IMR-90 (cell line): ENCODE data around the gene PUM2. TPM values are rescaled to one million over a fixed set of nuclear protein-coding genes. Genes with fewer than 3 reads are reported as not detected.
A peak's percentile ranks its signal among the peaks of the same experiment; 100 is the strongest.

Experiments
- ATAC-seq: fragments of 200-7000 bp; cut with Tn5 transposase; 2 replicates; pipeline ENCODE4 v1.9.1; 2020; ENCODE audit warnings: low read depth, mild to moderate bottlenecking, moderate library complexity
- BruUV-seq: library from RNA; stranded (reverse); fragments of 400-500 nt; replicated peaks from 2 replicates; lab custom pipeline; 2021; lab: Mats Ljungman, UMichigan
- CTCF ChIA-PET: fragments of 300-600 bp; formaldehyde crosslinking; extraction: SDS; loops from one replicate; lab custom pipeline; 2021; ENCODE audit warnings: antibody characterized with exemption; lab: Yijun Ruan, JAX
- POLR2A ChIA-PET: fragments of 300-600 bp; sonication (Branson Sonifier 250); formaldehyde crosslinking; loops from one replicate; lab custom pipeline; 2022; ENCODE audit warnings: antibody characterized with exemption; ENCODE audit not compliant: unreplicated experiment; lab: Charles Lee
- DNase-seq: peaks from one replicate; pipeline ENCODE4 v3.0.0; 2013
- H2AFZ ChIP-seq: replicated peaks from 2 replicates; pipeline ENCODE3; 2013; ENCODE audit warnings: low read length, mild to moderate bottlenecking; ENCODE audit not compliant: poor library complexity
- H2AK5ac ChIP-seq: 2 replicates; pipeline ENCODE4 v1.6.1; 2013; ENCODE audit warnings: low read depth, low read length, inconsistent platforms
- H2AK9ac ChIP-seq: replicated peaks from 2 replicates; pipeline ENCODE3; 2013; ENCODE audit warnings: mild to moderate bottlenecking, low read depth, low read length, moderate library complexity; ENCODE audit not compliant: poor library complexity
- H2BK120ac ChIP-seq: 2 replicates; pipeline ENCODE4 v1.6.1; 2013; ENCODE audit warnings: low read depth, low read length, inconsistent platforms
- H2BK15ac ChIP-seq: 3 replicates; pipeline ENCODE4 v1.6.1; 2013; ENCODE audit warnings: low read depth, low read length, inconsistent platforms
- H2BK20ac ChIP-seq: 2 replicates; pipeline ENCODE4 v1.6.1; 2013; ENCODE audit warnings: low read depth, mild to moderate bottlenecking, inconsistent platforms, low read length, moderate library complexity
- H2BK5ac ChIP-seq: 2 replicates; pipeline ENCODE4 v1.6.1; 2013; ENCODE audit warnings: mild to moderate bottlenecking, low read depth, low read length, inconsistent platforms; ENCODE audit not compliant: poor library complexity, severe bottlenecking
- H3K14ac ChIP-seq: replicated peaks from 2 replicates; pipeline ENCODE4 v1.6.1; 2013; ENCODE audit warnings: low read depth, low read length, inconsistent platforms
- H3K18ac ChIP-seq: 2 replicates; pipeline ENCODE4 v1.6.1; 2013; ENCODE audit warnings: low read depth, low read length, control low read depth
- H3K23ac ChIP-seq: 2 replicates; pipeline ENCODE4 v1.6.1; 2013; ENCODE audit warnings: low read depth, low read length, inconsistent platforms
- H3K27ac ChIP-seq: 2 replicates; pipeline ENCODE4 v1.5.1; 2013; ENCODE audit warnings: mild to moderate bottlenecking, control low read depth, low read length; ENCODE audit not compliant: insufficient read depth
- H3K27me3 ChIP-seq: 2 replicates; pipeline ENCODE4 v1.6.1; 2013; ENCODE audit warnings: low read length; ENCODE audit not compliant: control insufficient read depth, insufficient read depth
- H3K36me3 ChIP-seq: 2 replicates; pipeline ENCODE4 v1.6.1; 2013; ENCODE audit warnings: low read length, mixed read lengths; ENCODE audit not compliant: control insufficient read depth, insufficient read depth
- H3K4ac ChIP-seq: 2 replicates; pipeline ENCODE4 v1.6.1; 2013; ENCODE audit warnings: low read depth, low read length, inconsistent platforms
- H3K4me1 ChIP-seq: 2 replicates; pipeline ENCODE4 v1.6.1; 2013; ENCODE audit warnings: low read length, mixed read lengths; ENCODE audit not compliant: control insufficient read depth, insufficient read depth
- H3K4me2 ChIP-seq: 2 replicates; pipeline ENCODE4 v1.6.1; 2013; ENCODE audit warnings: low read depth, mild to moderate bottlenecking, control low read depth, low read length, moderate library complexity
- H3K4me3 ChIP-seq: 2 replicates; pipeline ENCODE4 v1.5.1; 2013; ENCODE audit warnings: low read depth, mild to moderate bottlenecking, control low read depth, low read length, moderate library complexity; ENCODE audit not compliant: insufficient read depth
- H3K56ac ChIP-seq: 2 replicates; pipeline ENCODE4 v1.6.1; 2013; ENCODE audit warnings: low read length, inconsistent platforms; ENCODE audit not compliant: insufficient read depth; ENCODE audit errors: extremely low read depth
- H3K79me1 ChIP-seq, 2 experiments: 2 replicates each; pipeline ENCODE4 v1.6.1; 2013; ENCODE audit warnings: low read length in 2 of 2, inconsistent platforms in 1 of 2, low read depth in 1 of 2
- H3K9ac ChIP-seq: 2 replicates; pipeline ENCODE4 v1.6.1; 2013; ENCODE audit warnings: low read depth, low read length, control low read depth
- H3K9me1 ChIP-seq: 2 replicates; pipeline ENCODE4 v1.6.1; 2013; ENCODE audit warnings: low read length, inconsistent platforms; ENCODE audit not compliant: insufficient read depth
- H3K9me3 ChIP-seq: 2 replicates; pipeline ENCODE4 v1.6.1; 2013; ENCODE audit warnings: low read length; ENCODE audit not compliant: control insufficient read depth, insufficient read depth
- H4K20me1 ChIP-seq: 2 replicates; pipeline ENCODE4 v1.6.1; 2013; ENCODE audit warnings: low read length, inconsistent platforms; ENCODE audit not compliant: insufficient read depth
- H4K5ac ChIP-seq: 2 replicates; pipeline ENCODE4 v1.6.1; 2013; ENCODE audit warnings: mild to moderate bottlenecking, low read depth, low read length, control low read depth
- H4K8ac ChIP-seq, 2 experiments: 2 replicates each; pipeline ENCODE4 v1.6.1; 2013; ENCODE audit warnings: low read depth in 2 of 2, low read length in 2 of 2, control low read depth in 1 of 2, inconsistent platforms in 1 of 2
- H4K91ac ChIP-seq: 2 replicates; pipeline ENCODE4 v1.6.1; 2013; ENCODE audit warnings: low read depth, low read length, inconsistent platforms; ENCODE audit not compliant: insufficient read depth
- CEBPB ChIP-seq: IDR thresholded peaks from 2 replicates; pipeline ENCODE4 v1.6.1; 2012; ENCODE audit warnings: low read depth, low read length, improper control_type of control experiment
- CHD1 ChIP-seq: IDR thresholded peaks from 2 replicates; pipeline ENCODE4 v1.6.1; 2012; ENCODE audit warnings: low read depth, low read length, improper control_type of control experiment
- FOS ChIP-seq: fragments of 150-350 bp; IDR thresholded peaks from 2 replicates; pipeline ENCODE4 v1.6.1; 2016; ENCODE audit warnings: low read depth, low read length
- MAFK ChIP-seq: IDR thresholded peaks from 2 replicates; pipeline ENCODE4 v1.6.1; 2012; ENCODE audit warnings: low read depth, low read length, improper control_type of control experiment
- MAZ ChIP-seq: IDR thresholded peaks from 2 replicates; pipeline ENCODE4 v1.6.1; 2012; ENCODE audit warnings: low read depth, mild to moderate bottlenecking, low read length, improper control_type of control experiment, moderate library complexity, borderline replicate concordance
- MXI1 ChIP-seq: IDR thresholded peaks from 2 replicates; pipeline ENCODE4 v1.6.1; 2012; ENCODE audit warnings: low read depth, mild to moderate bottlenecking, low read length, moderate library complexity, borderline replicate concordance
- RFX5 ChIP-seq: IDR thresholded peaks from 2 replicates; pipeline ENCODE4 v1.8.0; 2012; ENCODE audit warnings: low read depth, mild to moderate bottlenecking, low read length, moderate library complexity
- whole genome bisulfite sequencing, 2 experiments: methylation state at CpG; one replicate each; pipeline versions ENCODE4 v1.1.5 to v1.1.7; 2013; ENCODE audit warnings: missing lambda C conversion rate in 2 of 2; ENCODE audit not compliant: insufficient read length in 1 of 2; ENCODE audit errors: extremely low coverage in 2 of 2; 5-methylcytosine and 5-hydroxymethylcytosine counted together
- dilution Hi-C: fragments of 300-500 bp; cut with HindIII; formaldehyde crosslinking; loops from one replicate; pipeline ENCODE4 v1.14.3; 2018; ENCODE audit warnings: low sequenced_read_pairs; ENCODE audit not compliant: unreplicated experiment
- in situ Hi-C: fragments of 300-500 bp; cut with MboI; formaldehyde crosslinking; loops from 3 replicates; pipeline ENCODE4 v1.14.3; 2019; ENCODE audit warnings: low sequenced_read_pairs, inconsistent platforms, mixed read lengths
- intact Hi-C: fragments of 100-400 bp; cut with micrococcal nuclease; formaldehyde crosslinking; loops from 2 replicates; pipeline ENCODE4 v1.10.0; 2022
- polyA plus RNA-seq, 3 experiments: library from polyadenylated mRNA; depleted of rRNA; stranded (reverse); fragments of >200 nt; gene quantifications; 2 replicates each; pipeline ENCODE4 v1.2.3, GENCODE V29; 2012; ENCODE audit warnings: low replicate concordance in 1 of 3
- total RNA-seq: library from RNA; depleted of rRNA; stranded (reverse); fragments of >200 nt; gene quantifications from 2 replicates; pipeline ENCODE4 v1.2.3, GENCODE V29; 2012

The PUM2 gene
- total and polyA plus RNA-seq, 2 of the 4 experiments (the other 2 are of a cell fraction), result 18.8 to 38.4 TPM

- intact Hi-C loops, result no loop called here
- Histone ChIP-seq H3K9ac (no peak overlapping the region), H4K5ac (peak overlapping the region; percentile 55), H4K20me1 (no peaks in the 10 kb centered on the region; the same call in 1 of the 2 replicates), H4K8ac (peak overlapping the region in 1 of 2 experiments; percentile 73; a peak in 2 of 4 replicates), H4K91ac (no peak overlapping the region), H3K18ac (peak overlapping the region; percentile 39), H2BK5ac (no peak overlapping the region), H3K4me3 (no peak overlapping the region), H2BK120ac (peak overlapping the region; percentile 59; the same call in 1 of the 2 replicates), H3K23ac (no peak overlapping the region; the same call in 1 of the 2 replicates), H3K9me3 (no peaks in the 10 kb centered on the region), H3K36me3 (no peaks in the 10 kb centered on the region), H3K56ac (no peak overlapping the region), H2AK9ac (peak overlapping the region; percentile 92), H3K4me1 (peaks cover 12% of the 10 kb centered on the region), H2BK15ac (0 out of 3 replicates have a peak overlapping the region, but pooled peaks have one; percentile 22), H3K27me3 (no peaks in the 10 kb centered on the region), H3K4ac (peak overlapping the region; percentile 80), H3K4me2 (peak overlapping the region; percentile 77), H2BK20ac (no peak overlapping the region), H3K9me1 (peaks cover 4% of the 10 kb centered on the region), H3K79me1 (no peaks in the 10 kb centered on the region), H3K27ac (no peak overlapping the region), H2AFZ (peak overlapping the region; percentile 82), H3K14ac (peak overlapping the region; percentile 34), H2AK5ac (peak overlapping the region; percentile 95; the same call in 1 of the 2 replicates)
- 75% methylated on average over 6 of the region's 7 CpGs; no CpG with 5 or more reads in 1 of the 2 experiments for WGBS, 2 experiments
- CTCF ChIA-PET, result no interaction called here
- DNase-seq (peak; percentile 87), ATAC-seq (peak; percentile 83)
- POLR2A ChIA-PET, result no interaction called here
- peak; percentile 72 for TF ChIP-seq FOS
- no peak for TF ChIP-seq MAZ
- no peak for TF ChIP-seq MXI1
- peak; percentile 85 for TF ChIP-seq CEBPB
- TF ChIP-seq RFX5, result no peak
- TF ChIP-seq MAFK, result peak; percentile 64
- no peak for TF ChIP-seq CHD1
- dilution Hi-C loops, result no loop called here
- in situ Hi-C loops, result no loop called here
- BruUV-seq, result no TSS peak
Observed at GRCh38 chr2:20365249-20365817, 14.7 kb upstream of the PUM2 start.
